ENCODE data around the gene EXOC3.

DNA sequence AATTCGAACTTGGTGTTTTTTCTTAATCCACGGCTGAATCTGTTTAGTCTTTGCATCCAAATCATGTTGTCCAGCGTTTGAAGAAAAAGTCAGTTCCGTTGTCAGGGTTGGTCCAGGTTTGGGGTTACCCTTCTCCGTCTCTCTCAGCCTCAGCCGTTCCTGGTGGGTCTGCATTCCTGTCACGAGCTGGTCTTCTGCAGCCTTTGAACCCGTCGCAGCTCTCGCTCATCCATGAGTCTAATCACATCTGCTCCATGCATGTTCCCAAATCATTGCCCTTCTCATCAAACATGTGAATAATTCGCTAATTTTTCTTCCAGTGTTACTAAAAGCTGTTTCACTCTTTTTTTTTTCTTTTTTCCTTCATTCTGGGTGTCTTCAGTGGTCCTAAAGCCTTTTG lies 39.0 kb upstream of the EXOC3 start:
- no peak for TF ChIP-seq POLR2AphosphoS5 (IDR thresholded peaks at IDR 0.05; ENCODE audit: low read depth, low read length)
- TF ChIP-seq, protein P1, sequence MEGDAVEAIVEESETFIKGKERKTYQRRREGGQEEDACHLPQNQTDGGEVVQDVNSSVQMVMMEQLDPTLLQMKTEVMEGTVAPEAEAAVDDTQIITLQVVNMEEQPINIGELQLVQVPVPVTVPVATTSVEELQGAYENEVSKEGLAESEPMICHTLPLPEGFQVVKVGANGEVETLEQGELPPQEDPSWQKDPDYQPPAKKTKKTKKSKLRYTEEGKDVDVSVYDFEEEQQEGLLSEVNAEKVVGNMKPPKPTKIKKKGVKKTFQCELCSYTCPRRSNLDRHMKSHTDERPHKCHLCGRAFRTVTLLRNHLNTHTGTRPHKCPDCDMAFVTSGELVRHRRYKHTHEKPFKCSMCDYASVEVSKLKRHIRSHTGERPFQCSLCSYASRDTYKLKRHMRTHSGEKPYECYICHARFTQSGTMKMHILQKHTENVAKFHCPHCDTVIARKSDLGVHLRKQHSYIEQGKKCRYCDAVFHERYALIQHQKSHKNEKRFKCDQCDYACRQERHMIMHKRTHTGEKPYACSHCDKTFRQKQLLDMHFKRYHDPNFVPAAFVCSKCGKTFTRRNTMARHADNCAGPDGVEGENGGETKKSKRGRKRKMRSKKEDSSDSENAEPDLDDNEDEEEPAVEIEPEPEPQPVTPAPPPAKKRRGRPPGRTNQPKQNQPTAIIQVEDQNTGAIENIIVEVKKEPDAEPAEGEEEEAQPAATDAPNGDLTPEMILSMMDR (IDR thresholded peaks at IDR 0.05): no peak
- TF ChIP-seq, protein P2, sequence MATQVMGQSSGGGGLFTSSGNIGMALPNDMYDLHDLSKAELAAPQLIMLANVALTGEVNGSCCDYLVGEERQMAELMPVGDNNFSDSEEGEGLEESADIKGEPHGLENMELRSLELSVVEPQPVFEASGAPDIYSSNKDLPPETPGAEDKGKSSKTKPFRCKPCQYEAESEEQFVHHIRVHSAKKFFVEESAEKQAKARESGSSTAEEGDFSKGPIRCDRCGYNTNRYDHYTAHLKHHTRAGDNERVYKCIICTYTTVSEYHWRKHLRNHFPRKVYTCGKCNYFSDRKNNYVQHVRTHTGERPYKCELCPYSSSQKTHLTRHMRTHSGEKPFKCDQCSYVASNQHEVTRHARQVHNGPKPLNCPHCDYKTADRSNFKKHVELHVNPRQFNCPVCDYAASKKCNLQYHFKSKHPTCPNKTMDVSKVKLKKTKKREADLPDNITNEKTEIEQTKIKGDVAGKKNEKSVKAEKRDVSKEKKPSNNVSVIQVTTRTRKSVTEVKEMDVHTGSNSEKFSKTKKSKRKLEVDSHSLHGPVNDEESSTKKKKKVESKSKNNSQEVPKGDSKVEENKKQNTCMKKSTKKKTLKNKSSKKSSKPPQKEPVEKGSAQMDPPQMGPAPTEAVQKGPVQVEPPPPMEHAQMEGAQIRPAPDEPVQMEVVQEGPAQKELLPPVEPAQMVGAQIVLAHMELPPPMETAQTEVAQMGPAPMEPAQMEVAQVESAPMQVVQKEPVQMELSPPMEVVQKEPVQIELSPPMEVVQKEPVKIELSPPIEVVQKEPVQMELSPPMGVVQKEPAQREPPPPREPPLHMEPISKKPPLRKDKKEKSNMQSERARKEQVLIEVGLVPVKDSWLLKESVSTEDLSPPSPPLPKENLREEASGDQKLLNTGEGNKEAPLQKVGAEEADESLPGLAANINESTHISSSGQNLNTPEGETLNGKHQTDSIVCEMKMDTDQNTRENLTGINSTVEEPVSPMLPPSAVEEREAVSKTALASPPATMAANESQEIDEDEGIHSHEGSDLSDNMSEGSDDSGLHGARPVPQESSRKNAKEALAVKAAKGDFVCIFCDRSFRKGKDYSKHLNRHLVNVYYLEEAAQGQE (IDR thresholded peaks at IDR 0.05; ENCODE audit: insufficient read depth in 1 of 2, low read depth in 2 of 2, low read length in 1 of 2): no peak
